ENCODE results near the gene NWD2. TPM values are rescaled to one million over a fixed set of nuclear protein-coding genes. Genes with fewer than 3 reads are reported as not detected.

NWD2 gene
- total RNA-seq, 1 experiment from 2014 or later: not detected

DNA sequence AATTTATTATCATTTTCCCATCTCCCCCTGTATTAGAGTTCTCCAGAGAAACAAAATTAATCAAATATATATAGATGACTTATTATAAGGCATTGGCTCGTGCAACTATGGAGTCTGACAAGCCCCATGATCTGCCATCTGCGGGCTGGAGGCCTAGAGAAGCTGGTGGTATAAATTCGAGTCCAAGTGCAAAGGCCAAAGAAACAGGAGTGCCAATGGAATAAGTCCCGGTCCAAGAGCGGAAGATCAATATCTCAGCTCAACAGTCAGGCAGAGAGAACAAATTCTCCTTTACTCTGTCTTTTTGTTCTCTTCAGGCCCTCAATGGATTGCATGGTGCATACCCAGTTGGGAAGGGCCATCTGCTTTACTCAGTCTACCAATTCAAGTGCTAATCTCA is 178.8 kb downstream of the NWD2 start:
- Histone ChIP-seq H3K4me3 (no peak overlapping the region), H3K9me2 (ENCODE audit: insufficient read depth) (no peaks in the 10 kb centered on the region), H3K27me3 (ENCODE audit: insufficient read depth, low read depth) (no peaks in the 10 kb centered on the region), H3K4me2 (no peak overlapping the region), H3F3A (ENCODE audit: insufficient read depth, low read depth) (no peaks in the 10 kb centered on the region), H4K20me1 (ENCODE audit: insufficient read depth) (no peaks in the 10 kb centered on the region), H2AFZ (no peak overlapping the region), H3K4me1 (replicated peaks; ENCODE audit: insufficient read depth) (no peaks in the 10 kb centered on the region), H3K27ac (no peak overlapping the region), H3K36me3 (ENCODE audit: low read depth) (no peaks in the 10 kb centered on the region), H3K79me2 (ENCODE audit: low read depth) (no peaks in the 10 kb centered on the region), H3K9me3 (ENCODE audit: insufficient read depth, low read depth) (no peaks in the 10 kb centered on the region)
- TF ChIP-seq, protein P1, sequence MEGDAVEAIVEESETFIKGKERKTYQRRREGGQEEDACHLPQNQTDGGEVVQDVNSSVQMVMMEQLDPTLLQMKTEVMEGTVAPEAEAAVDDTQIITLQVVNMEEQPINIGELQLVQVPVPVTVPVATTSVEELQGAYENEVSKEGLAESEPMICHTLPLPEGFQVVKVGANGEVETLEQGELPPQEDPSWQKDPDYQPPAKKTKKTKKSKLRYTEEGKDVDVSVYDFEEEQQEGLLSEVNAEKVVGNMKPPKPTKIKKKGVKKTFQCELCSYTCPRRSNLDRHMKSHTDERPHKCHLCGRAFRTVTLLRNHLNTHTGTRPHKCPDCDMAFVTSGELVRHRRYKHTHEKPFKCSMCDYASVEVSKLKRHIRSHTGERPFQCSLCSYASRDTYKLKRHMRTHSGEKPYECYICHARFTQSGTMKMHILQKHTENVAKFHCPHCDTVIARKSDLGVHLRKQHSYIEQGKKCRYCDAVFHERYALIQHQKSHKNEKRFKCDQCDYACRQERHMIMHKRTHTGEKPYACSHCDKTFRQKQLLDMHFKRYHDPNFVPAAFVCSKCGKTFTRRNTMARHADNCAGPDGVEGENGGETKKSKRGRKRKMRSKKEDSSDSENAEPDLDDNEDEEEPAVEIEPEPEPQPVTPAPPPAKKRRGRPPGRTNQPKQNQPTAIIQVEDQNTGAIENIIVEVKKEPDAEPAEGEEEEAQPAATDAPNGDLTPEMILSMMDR (conservative IDR thresholded peaks at IDR 0.05): no peak
- no peak for TF ChIP-seq EZH2 (IDR thresholded peaks at IDR 0.05; ENCODE audit: low read depth)
- ChIA-PET CTCF (no interaction called here), POLR2A (ENCODE audit: unreplicated experiment) (no interaction called here)
- intact Hi-C loops (cut with micrococcal nuclease; ENCODE audit: unreplicated experiment): no loop called here
- no peak for DNase-seq
- BruUV-seq (replicated peaks): no TSS peak

DNA sequence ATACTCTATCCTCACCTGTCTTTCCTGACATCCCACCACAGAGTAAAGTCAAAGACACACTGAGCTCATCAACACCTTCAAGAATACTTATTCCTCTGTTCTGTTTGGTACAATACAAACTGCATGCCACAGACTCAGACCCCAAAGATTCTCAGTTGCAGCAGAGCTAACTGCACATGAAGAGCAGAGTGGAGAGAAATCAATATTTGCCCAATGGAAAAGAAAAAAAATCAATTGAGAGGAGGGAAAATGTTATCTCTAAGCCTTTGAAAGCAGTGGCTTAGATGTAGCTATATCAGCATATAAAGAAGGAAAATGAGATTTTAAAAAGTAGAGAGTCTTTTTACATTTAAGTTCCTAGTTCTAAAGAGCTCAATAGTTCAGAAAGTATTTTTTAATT is 180.2 kb downstream of the NWD2 start:
- intact Hi-C loops (cut with micrococcal nuclease; ENCODE audit: unreplicated experiment): no loop called here
- no TSS peak for BruUV-seq (replicated peaks)
- Histone ChIP-seq H3K4me1 (replicated peaks; ENCODE audit: insufficient read depth) (no peaks in the 10 kb centered on the region), H3K4me3 (no peak overlapping the region), H3K27ac (no peak overlapping the region), H2AFZ (no peak overlapping the region), H3K36me3 (ENCODE audit: low read depth) (no peaks in the 10 kb centered on the region), H3F3A (ENCODE audit: insufficient read depth, low read depth) (no peaks in the 10 kb centered on the region), H3K27me3 (ENCODE audit: insufficient read depth, low read depth) (no peaks in the 10 kb centered on the region), H3K4me2 (no peak overlapping the region), H3K79me2 (ENCODE audit: low read depth) (no peaks in the 10 kb centered on the region), H4K20me1 (ENCODE audit: insufficient read depth) (no peaks in the 10 kb centered on the region), H3K9me3 (ENCODE audit: insufficient read depth, low read depth) (no peaks in the 10 kb centered on the region), H3K9me2 (ENCODE audit: insufficient read depth) (no peaks in the 10 kb centered on the region)
- POLR2A ChIA-PET (ENCODE audit: unreplicated experiment): no interaction called here
- TF ChIP-seq, protein P1 (conservative IDR thresholded peaks at IDR 0.05): no peak
- no peak for TF ChIP-seq EZH2 (IDR thresholded peaks at IDR 0.05; ENCODE audit: low read depth)
- no peak for DNase-seq
- CTCF ChIA-PET: interaction anchor here (0.6 kb wide), 1 partner anchor 524 kb away, joined by 3 read pairs; no protein-coding TSS in a partner anchor

DNA sequence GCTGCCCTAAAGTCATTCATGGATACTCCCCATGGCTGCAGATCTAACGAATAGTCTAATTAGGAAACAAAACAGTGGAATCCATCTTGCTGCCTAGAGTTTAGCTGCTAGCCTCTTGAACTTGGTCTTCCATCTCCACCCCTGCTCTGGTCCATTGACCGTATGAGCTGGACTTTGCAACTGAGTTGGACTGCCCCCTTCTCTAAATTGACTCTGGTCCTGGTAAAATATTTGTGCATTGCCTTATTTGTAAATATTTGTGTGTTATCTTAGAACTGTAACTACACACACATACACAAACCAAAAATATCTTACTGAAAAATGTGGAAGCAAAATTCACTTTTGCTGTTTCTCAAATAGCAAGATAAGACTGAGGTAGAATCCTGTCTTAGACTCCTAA is 181.3 kb downstream of the NWD2 start:
- POLR2A ChIA-PET (ENCODE audit: unreplicated experiment): no interaction called here
- H3K36me3 ChIP-seq (ENCODE audit: low read depth): no peaks in the 10 kb centered on the region

More for the DNA sequence above, 181.3 kb downstream of the NWD2 start:
- H3F3A ChIP-seq (ENCODE audit: insufficient read depth, low read depth): no peaks in the 10 kb centered on the region
- H3K79me2 ChIP-seq (ENCODE audit: low read depth): no peaks in the 10 kb centered on the region
- H3K27ac ChIP-seq: no peak overlapping the region
- BruUV-seq (replicated peaks): no TSS peak
- DNase-seq: no peak
- H3K4me1 ChIP-seq (replicated peaks; ENCODE audit: insufficient read depth): no peaks in the 10 kb centered on the region
- H3K4me2 ChIP-seq: no peak overlapping the region
- no peaks in the 10 kb centered on the region for H3K9me3 ChIP-seq (ENCODE audit: insufficient read depth, low read depth)
- H4K20me1 ChIP-seq (ENCODE audit: insufficient read depth): no peaks in the 10 kb centered on the region
- no peak overlapping the region for H3K4me3 ChIP-seq
- no peak overlapping the region for H2AFZ ChIP-seq
- intact Hi-C loops (cut with micrococcal nuclease; ENCODE audit: unreplicated experiment): no loop called here
- no peaks in the 10 kb centered on the region for H3K9me2 ChIP-seq (ENCODE audit: insufficient read depth)
- CTCF ChIA-PET: interaction anchor here (0.7 kb wide), 1 partner anchor 1012 kb away, joined by 3 read pairs; no protein-coding TSS in a partner anchor
- no peaks in the 10 kb centered on the region for H3K27me3 ChIP-seq (ENCODE audit: insufficient read depth, low read depth)
- no peak for TF ChIP-seq EZH2 (IDR thresholded peaks at IDR 0.05; ENCODE audit: low read depth)
- TF ChIP-seq, protein P1 (conservative IDR thresholded peaks at IDR 0.05): no peak
